SK-N-SH (cell line): ENCODE data around the gene IFNA6. TPM values are rescaled to one million over a fixed set of nuclear protein-coding genes. Genes with fewer than 3 reads are reported as not detected.
"Not testable (repeated sequence)": the region's sequence is repeated elsewhere in the genome, so short reads cannot be mapped to it uniquely, and the experiment has no call there.

Source experiments
- CTCF ChIA-PET: fragments of 300-600, 350-600 bp; formaldehyde crosslinking; extraction: SDS; loops from one replicate; lab custom pipeline; 2021; lab: Yijun Ruan, JAX
- POLR2A ChIA-PET: fragments of 350-600 bp; sonication (Branson Sonifier 250); formaldehyde crosslinking; extraction: SDS; loops from one replicate; lab custom pipeline; 2020; ENCODE audit warnings: antibody characterized with exemption, inconsistent platforms; lab: Yijun Ruan, JAX
- DNase-seq: peaks from one replicate; pipeline ENCODE4 v3.0.0; 2012
- H2AFZ ChIP-seq: fragments of 200-600 bp; sonication (generic); 2 replicates; pipeline ENCODE4 v1.8.1; 2016; ENCODE audit warnings: antibody characterized with exemption, mild to moderate bottlenecking, low read depth
- H3F3A ChIP-seq: fragments of 200-600 bp; sonication (generic); replicated peaks from 2 replicates; pipeline ENCODE3; 2016; ENCODE audit warnings: antibody characterized with exemption, mild to moderate bottlenecking; ENCODE audit not compliant: insufficient read depth
- H3K27ac ChIP-seq, 2 experiments: fragments of 200-500 bp in 1 of 2; fragments of 200-600 bp in 1 of 2; sonication (Bioruptor generic) in 1 of 2; sonication (generic), shearing (Covaris generic) in 1 of 2; 2 replicates each; pipeline versions ENCODE4 v1.5.1 to v1.6.1; 2014 to 2016; ENCODE audit warnings: low read depth in 2 of 2, inconsistent platforms in 1 of 2, low read length in 1 of 2, mild to moderate bottlenecking in 1 of 2, mixed read lengths in 1 of 2
- H3K27me3 ChIP-seq: fragments of 200-600 bp; sonication (generic), shearing (Covaris generic); 2 replicates; pipeline ENCODE4 v1.6.1; 2016; ENCODE audit warnings: mixed run types; ENCODE audit not compliant: insufficient read depth
- H3K36me3 ChIP-seq, 2 experiments: fragments of 200-500 bp in 1 of 2; fragments of 200-600 bp in 1 of 2; sonication (Bioruptor generic) in 1 of 2; sonication (generic) in 1 of 2; replicated peaks in 1 of 2; 2 replicates each; pipeline versions ENCODE3 to v1.5.1; 2014 to 2016; ENCODE audit warnings: low read length in 1 of 2, mild to moderate bottlenecking in 1 of 2; ENCODE audit not compliant: insufficient read depth in 2 of 2, control insufficient read depth in 1 of 2
- H3K4me1 ChIP-seq, 2 experiments: fragments of 200-500 bp in 1 of 2; fragments of 200-600 bp in 1 of 2; sonication (Bioruptor generic) in 1 of 2; sonication (generic), shearing (Covaris generic) in 1 of 2; 2 replicates each; pipeline versions ENCODE4 v1.5.1 to v1.6.1; 2014 to 2016; ENCODE audit warnings: low read depth in 1 of 2, low read length in 1 of 2, mixed run types in 1 of 2; ENCODE audit not compliant: insufficient read depth in 2 of 2, control insufficient read depth in 1 of 2
- H3K4me2 ChIP-seq: fragments of 200-600 bp; sonication (generic), shearing (Covaris generic); 2 replicates; pipeline ENCODE4 v1.6.1; 2017; ENCODE audit warnings: mixed run types
- H3K4me3 ChIP-seq, 2 experiments: fragments of 200-500 bp in 1 of 2; fragments of 200-600 bp in 1 of 2; sonication (Bioruptor generic) in 1 of 2; sonication (generic), shearing (Covaris generic) in 1 of 2; 2 replicates each; pipeline versions ENCODE4 v1.5.1 to v1.8.1; 2014 to 2016; ENCODE audit warnings: low read depth in 2 of 2, inconsistent platforms in 1 of 2, low read length in 1 of 2, mild to moderate bottlenecking in 1 of 2, mixed read lengths in 1 of 2, moderate library complexity in 1 of 2
- H3K79me2 ChIP-seq: fragments of 200-600 bp; sonication (generic); 2 replicates; pipeline ENCODE4 v1.8.1; 2017; ENCODE audit warnings: mild to moderate bottlenecking; ENCODE audit not compliant: insufficient read depth
- H3K9ac ChIP-seq: fragments of 200-600 bp; sonication (generic); 2 replicates; pipeline ENCODE4 v1.6.1; 2017; ENCODE audit warnings: mixed run types
- H3K9me2 ChIP-seq: fragments of 200-600 bp; sonication (generic); 2 replicates; pipeline ENCODE4 v1.6.1; 2017; ENCODE audit warnings: mixed run types
- H3K9me3 ChIP-seq: fragments of 200-600 bp; sonication (generic); 2 replicates; pipeline ENCODE4 v1.6.1; 2017; ENCODE audit warnings: mixed run types, mild to moderate bottlenecking, moderate library complexity
- H4K20me1 ChIP-seq: fragments of 200-600 bp; sonication (generic); 2 replicates; pipeline ENCODE4 v1.6.1; 2017; ENCODE audit warnings: mild to moderate bottlenecking, mixed run types; ENCODE audit not compliant: insufficient read depth
- ELF1 ChIP-seq: IDR thresholded peaks from 2 replicates; pipeline ENCODE4 v1.4.0; 2012
- FOSL2 ChIP-seq: IDR thresholded peaks from 2 replicates; pipeline ENCODE4 v1.4.0; 2012; ENCODE audit warnings: low read depth, mild to moderate bottlenecking, moderate library complexity, borderline replicate concordance
- FOXJ3 ChIP-seq: sonication (generic); formaldehyde crosslinking; IDR thresholded peaks from 2 replicates; pipeline ENCODE4 v1.5.1; 2020; ENCODE audit warnings: mild to moderate bottlenecking, missing genetic modification reagents
- GABPA ChIP-seq: IDR thresholded peaks from 2 replicates; pipeline ENCODE4 v1.4.0; 2012; ENCODE audit warnings: low read depth, mild to moderate bottlenecking
- GATA2 ChIP-seq: sonication (generic); formaldehyde crosslinking; IDR thresholded peaks from 2 replicates; pipeline ENCODE4 v1.5.0; 2020; ENCODE audit warnings: mild to moderate bottlenecking, missing genetic modification reagents
- MAX ChIP-seq: IDR thresholded peaks from 2 replicates; pipeline ENCODE4 v1.4.0; 2012; ENCODE audit warnings: low read depth
- MEF2A ChIP-seq: IDR thresholded peaks from 2 replicates; pipeline ENCODE4 v1.4.0; 2012; ENCODE audit warnings: low read depth, borderline replicate concordance
- NFIC ChIP-seq: IDR thresholded peaks from 2 replicates; pipeline ENCODE4 v1.4.0; 2012; ENCODE audit warnings: borderline replicate concordance
- NRF1 ChIP-seq: IDR thresholded peaks from 2 replicates; pipeline ENCODE4 v1.6.1; 2012; ENCODE audit warnings: low read depth, mild to moderate bottlenecking, low read length
- PBX3 ChIP-seq: IDR thresholded peaks from 2 replicates; pipeline ENCODE4; 2012
- POLR2AphosphoS5 ChIP-seq: IDR thresholded peaks from 2 replicates; pipeline ENCODE4 v1.6.1; 2012; ENCODE audit warnings: low read depth, low read length
- RCOR1 ChIP-seq: fragments of 150-350 bp; IDR thresholded peaks from 2 replicates; pipeline ENCODE4 v1.6.1; 2017; ENCODE audit warnings: antibody characterized with exemption, low read length
- RXRA ChIP-seq: IDR thresholded peaks from 2 replicates; pipeline ENCODE4 v1.4.0; 2012; ENCODE audit warnings: low read depth, mild to moderate bottlenecking, borderline replicate concordance
- SIN3A ChIP-seq: IDR thresholded peaks from 2 replicates; pipeline ENCODE4 v1.6.1; 2012; ENCODE audit warnings: low read depth, mild to moderate bottlenecking, low read length, moderate library complexity, borderline replicate concordance
- SMC3 ChIP-seq: IDR thresholded peaks from 2 replicates; pipeline ENCODE4 v1.6.1; 2012; ENCODE audit warnings: low read depth, low read length, improper control_type of control experiment
- TAF1 ChIP-seq: IDR thresholded peaks from 2 replicates; pipeline ENCODE4 v1.6.1; 2012; ENCODE audit warnings: low read depth, mild to moderate bottlenecking, low read length, moderate library complexity, borderline replicate concordance
- TCF12 ChIP-seq: IDR thresholded peaks from 2 replicates; pipeline ENCODE4 v1.4.0; 2012
- YY1 ChIP-seq: IDR thresholded peaks from 2 replicates; pipeline ENCODE4 v1.4.0; 2012; ENCODE audit warnings: low read depth, mild to moderate bottlenecking
- WGBS: methylation state at CpG from one replicate; pipeline ENCODE4 v1.1.6; 2017; ENCODE audit warnings: low lambda C conversion rate; 5-methylcytosine and 5-hydroxymethylcytosine counted together
- polyA plus RNA-seq, 3 experiments: library from polyadenylated mRNA; depleted of rRNA; stranded (reverse); fragments of >200 nt; gene quantifications; 2 replicates each; pipeline ENCODE4 v1.2.3, GENCODE V29; 2012
- TF ChIP-seq, protein P1 (sequence below): IDR thresholded peaks from 2 replicates; pipeline ENCODE4 v1.4.0; 2012; ENCODE audit warnings: low read depth, borderline replicate concordance
- TF ChIP-seq, protein P2 (sequence below): fragments of 150-350 bp; IDR thresholded peaks from 2 replicates; pipeline ENCODE4 v1.6.1; 2016; ENCODE audit warnings: mild to moderate bottlenecking, low read depth, low read length

The IFNA6 gene
- polyA plus RNA-seq, 1 of the 3 experiments (the other 2 are of a cell fraction) = not detected

- no peak for TF ChIP-seq MAX
- TF ChIP-seq GATA2 (CRISPR knock-in tag) = no peak
- TF ChIP-seq, all 33 proteins: peak for 0
Observed at GRCh38 chr9:21383627-21384026, 32.9 kb upstream of the IFNA6 start (continued).

- H3K27ac ChIP-seq = no peak overlapping the region
- H4K20me1 ChIP-seq = no peaks in the 10 kb centered on the region
- ChIA-PET POLR2A (no interaction called here), CTCF (interaction anchor here (1.0 to 1.1 kb wide), 2 partner anchors 32 to 37 kb away, joined by 3 read pairs; no protein-coding TSS in a partner anchor)
- no peak overlapping the region for H2AFZ ChIP-seq
- WGBS = 6% methylated on average over 5 of the region's 5 CpGs
- no peaks in the 10 kb centered on the region for H3K79me2 ChIP-seq
- no peak for DNase-seq
- no peaks in the 10 kb centered on the region for H3K9me3 ChIP-seq
- H3K36me3 ChIP-seq = no peaks in the 10 kb centered on the region
- H3K4me2 ChIP-seq = no peak overlapping the region
- no peaks in the 10 kb centered on the region for H3K9me2 ChIP-seq
- no peak overlapping the region for H3K9ac ChIP-seq
- H3K27me3 ChIP-seq = peaks cover 23% of the 10 kb centered on the region; the same call in 1 of the 2 replicates
- H3K4me1 ChIP-seq = no peaks in the 10 kb centered on the region
- no peaks in the 10 kb centered on the region for H3F3A ChIP-seq
- TF ChIP-seq ELF1 (no peak), SIN3A (no peak), NFIC (no peak), POLR2AphosphoS5 (no peak), FOXJ3 (no peak), GATA2 (CRISPR knock-in tag) (no peak), GABPA (no peak), TAF1 (no peak), SMC3 (no peak), FOSL2 (no peak), PBX3 (no peak), TCF12 (no peak), RCOR1 (no peak), YY1 (no peak), RXRA (no peak), MEF2A (no peak), NRF1 (no peak)
- TF ChIP-seq, protein P1, sequence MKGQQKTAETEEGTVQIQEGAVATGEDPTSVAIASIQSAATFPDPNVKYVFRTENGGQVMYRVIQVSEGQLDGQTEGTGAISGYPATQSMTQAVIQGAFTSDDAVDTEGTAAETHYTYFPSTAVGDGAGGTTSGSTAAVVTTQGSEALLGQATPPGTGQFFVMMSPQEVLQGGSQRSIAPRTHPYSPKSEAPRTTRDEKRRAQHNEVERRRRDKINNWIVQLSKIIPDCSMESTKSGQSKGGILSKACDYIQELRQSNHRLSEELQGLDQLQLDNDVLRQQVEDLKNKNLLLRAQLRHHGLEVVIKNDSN = no peak
- TF ChIP-seq, protein P2, sequence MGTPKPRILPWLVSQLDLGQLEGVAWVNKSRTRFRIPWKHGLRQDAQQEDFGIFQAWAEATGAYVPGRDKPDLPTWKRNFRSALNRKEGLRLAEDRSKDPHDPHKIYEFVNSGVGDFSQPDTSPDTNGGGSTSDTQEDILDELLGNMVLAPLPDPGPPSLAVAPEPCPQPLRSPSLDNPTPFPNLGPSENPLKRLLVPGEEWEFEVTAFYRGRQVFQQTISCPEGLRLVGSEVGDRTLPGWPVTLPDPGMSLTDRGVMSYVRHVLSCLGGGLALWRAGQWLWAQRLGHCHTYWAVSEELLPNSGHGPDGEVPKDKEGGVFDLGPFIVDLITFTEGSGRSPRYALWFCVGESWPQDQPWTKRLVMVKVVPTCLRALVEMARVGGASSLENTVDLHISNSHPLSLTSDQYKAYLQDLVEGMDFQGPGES = no peak
- no peak overlapping the region for H3K4me3 ChIP-seq
Observed at GRCh38 chr9:21381448-21382339, 31.0 kb upstream of the IFNA6 start.

DNA sequence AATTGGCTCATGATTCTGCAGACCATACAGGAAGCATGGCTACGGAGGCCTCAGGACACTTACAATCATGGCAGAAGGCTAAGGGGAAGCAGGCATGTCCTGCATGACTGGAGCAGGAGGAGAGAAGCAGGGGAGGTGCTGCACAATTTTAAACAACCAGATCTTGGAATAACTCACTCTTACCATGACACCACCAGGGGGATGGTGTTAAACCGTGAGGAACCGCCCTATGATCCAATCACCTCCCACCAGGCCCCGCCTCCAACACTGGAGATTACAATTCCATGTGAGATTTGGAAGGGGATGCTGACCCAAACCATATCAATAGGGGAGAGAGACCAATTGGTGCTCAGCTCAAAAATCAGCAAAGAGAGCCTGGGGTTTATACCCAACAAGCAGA, 20.8 kb upstream of the IFNA6 start:
- H4K20me1 ChIP-seq, DNase-seq, H3F3A ChIP-seq, POLR2A ChIA-PET, H3K9ac ChIP-seq, H3K9me3 ChIP-seq, H3K27ac ChIP-seq, H3K4me2 ChIP-seq, H3K4me1 ChIP-seq, H2AFZ ChIP-seq, H3K4me3 ChIP-seq, H3K36me3 ChIP-seq, H3K9me2 ChIP-seq, H3K79me2 ChIP-seq, H3K27me3 ChIP-seq: not testable (repeated sequence)
- CTCF ChIA-PET = interaction anchor here (1.0 kb wide), 2 partner anchors 26 to 53 kb away, joined by 3 to 5 read pairs; no protein-coding TSS in a partner anchor
- 4% methylated on average over 3 of the region's 4 CpGs for WGBS
